Neutrophil (primary cell): ENCODE measurements around the gene NTF3.

Experiments
- H3K27ac ChIP-seq: fragments of 200-600 bp; sonication (generic); 2 replicates; pipeline ENCODE4 v1.5.1; 2016; ENCODE audit warnings: mild to moderate bottlenecking, moderate library complexity
- H3K27me3 ChIP-seq: fragments of 200-600 bp; sonication (generic); 2 replicates; pipeline ENCODE4 v1.6.0; 2016; ENCODE audit warnings: mild to moderate bottlenecking
- H3K36me3 ChIP-seq: fragments of 200-600 bp; sonication (generic); 2 replicates; pipeline ENCODE4 v1.5.1; 2017
- H3K4me1 ChIP-seq, 2 experiments: fragments of 200-600 bp in 1 of 2; sonication (generic) in 1 of 2; 1 replicate in 1 of 2; 2 replicates in 1 of 2; pipeline versions ENCODE4 v1.5.1 to v1.6.1; 2013 to 2016; ENCODE audit warnings: low read depth in 1 of 2, low read length in 1 of 2, mild to moderate bottlenecking in 1 of 2, moderate library complexity in 1 of 2; ENCODE audit not compliant: control insufficient read depth in 1 of 2, insufficient read depth in 1 of 2
- H3K4me3 ChIP-seq, 2 experiments: fragments of 200-600 bp in 1 of 2; sonication (generic) in 1 of 2; 1 replicate in 1 of 2; 2 replicates in 1 of 2; pipeline ENCODE4 v1.5.1; 2013 to 2016; ENCODE audit warnings: low read depth in 1 of 2, low read length in 1 of 2, mild to moderate bottlenecking in 1 of 2, moderate library complexity in 1 of 2
- H3K9me3 ChIP-seq: fragments of 200-600 bp; sonication (generic); 2 replicates; pipeline ENCODE4 v1.5.1; 2016
- TF ChIP-seq, protein P1 (sequence below): fragments of 200-600 bp; sonication (generic); IDR thresholded peaks from 2 replicates; pipeline ENCODE4 v1.5.1; 2016; ENCODE audit warnings: antibody characterized with exemption

NTF3 gene

DNA sequence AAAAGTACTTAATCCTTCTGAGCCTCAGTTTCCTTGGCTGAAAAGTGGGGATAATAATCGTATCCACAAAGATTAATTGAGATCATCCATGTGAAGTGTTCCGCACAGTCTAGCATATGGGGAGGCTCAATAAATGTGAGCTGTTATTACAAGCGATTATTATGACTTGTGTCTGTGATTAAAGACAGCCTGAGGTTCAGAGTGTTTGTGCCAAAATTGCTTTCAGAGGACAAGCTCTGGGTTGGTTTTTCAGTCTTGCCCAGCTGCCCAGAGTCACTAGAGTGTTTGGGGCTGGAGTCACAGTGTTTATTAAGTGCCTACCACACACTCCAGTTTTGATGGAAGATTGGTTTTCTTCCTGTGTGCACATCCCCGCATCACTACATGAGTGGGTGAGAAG is 53.5 kb downstream of the NTF3 start:
- no peaks in the 10 kb centered on the region for H3K9me3 ChIP-seq
- no peaks in the 10 kb centered on the region for H3K36me3 ChIP-seq
- no peak overlapping the region for H3K27ac ChIP-seq
- no peaks in the 10 kb centered on the region for H3K27me3 ChIP-seq
- no peaks in the 10 kb centered on the region for H3K4me1 ChIP-seq
- H3K4me3 ChIP-seq, result no peak overlapping the region
- TF ChIP-seq, protein P1, sequence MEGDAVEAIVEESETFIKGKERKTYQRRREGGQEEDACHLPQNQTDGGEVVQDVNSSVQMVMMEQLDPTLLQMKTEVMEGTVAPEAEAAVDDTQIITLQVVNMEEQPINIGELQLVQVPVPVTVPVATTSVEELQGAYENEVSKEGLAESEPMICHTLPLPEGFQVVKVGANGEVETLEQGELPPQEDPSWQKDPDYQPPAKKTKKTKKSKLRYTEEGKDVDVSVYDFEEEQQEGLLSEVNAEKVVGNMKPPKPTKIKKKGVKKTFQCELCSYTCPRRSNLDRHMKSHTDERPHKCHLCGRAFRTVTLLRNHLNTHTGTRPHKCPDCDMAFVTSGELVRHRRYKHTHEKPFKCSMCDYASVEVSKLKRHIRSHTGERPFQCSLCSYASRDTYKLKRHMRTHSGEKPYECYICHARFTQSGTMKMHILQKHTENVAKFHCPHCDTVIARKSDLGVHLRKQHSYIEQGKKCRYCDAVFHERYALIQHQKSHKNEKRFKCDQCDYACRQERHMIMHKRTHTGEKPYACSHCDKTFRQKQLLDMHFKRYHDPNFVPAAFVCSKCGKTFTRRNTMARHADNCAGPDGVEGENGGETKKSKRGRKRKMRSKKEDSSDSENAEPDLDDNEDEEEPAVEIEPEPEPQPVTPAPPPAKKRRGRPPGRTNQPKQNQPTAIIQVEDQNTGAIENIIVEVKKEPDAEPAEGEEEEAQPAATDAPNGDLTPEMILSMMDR, result no peak

DNA sequence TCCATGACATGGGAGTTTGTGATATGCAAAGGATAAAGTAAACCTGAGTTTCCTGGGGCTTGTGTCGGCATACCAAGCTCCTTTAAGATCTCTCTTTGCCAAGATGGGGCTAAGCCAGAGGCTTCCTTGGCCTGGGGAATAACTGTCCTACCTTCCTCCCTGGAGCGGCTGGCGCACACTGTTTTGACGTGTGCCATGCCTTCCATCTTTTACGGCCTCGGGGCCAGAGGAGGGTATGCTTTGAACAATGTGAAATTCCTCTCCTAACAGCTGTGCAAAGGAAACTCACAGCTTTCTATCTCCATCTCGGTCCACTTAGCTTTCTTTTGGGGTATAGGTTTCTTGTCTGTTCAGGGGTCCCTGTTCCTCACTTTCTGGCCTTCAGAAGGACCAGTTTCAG is 55.2 kb downstream of the NTF3 start:
- Histone ChIP-seq H3K36me3 (no peaks in the 10 kb centered on the region), H3K27ac (no peak overlapping the region), H3K9me3 (no peaks in the 10 kb centered on the region), H3K4me1 (no peaks in the 10 kb centered on the region), H3K4me3 (no peak overlapping the region), H3K27me3 (no peaks in the 10 kb centered on the region)
- TF ChIP-seq, protein P1, result no peak

DNA sequence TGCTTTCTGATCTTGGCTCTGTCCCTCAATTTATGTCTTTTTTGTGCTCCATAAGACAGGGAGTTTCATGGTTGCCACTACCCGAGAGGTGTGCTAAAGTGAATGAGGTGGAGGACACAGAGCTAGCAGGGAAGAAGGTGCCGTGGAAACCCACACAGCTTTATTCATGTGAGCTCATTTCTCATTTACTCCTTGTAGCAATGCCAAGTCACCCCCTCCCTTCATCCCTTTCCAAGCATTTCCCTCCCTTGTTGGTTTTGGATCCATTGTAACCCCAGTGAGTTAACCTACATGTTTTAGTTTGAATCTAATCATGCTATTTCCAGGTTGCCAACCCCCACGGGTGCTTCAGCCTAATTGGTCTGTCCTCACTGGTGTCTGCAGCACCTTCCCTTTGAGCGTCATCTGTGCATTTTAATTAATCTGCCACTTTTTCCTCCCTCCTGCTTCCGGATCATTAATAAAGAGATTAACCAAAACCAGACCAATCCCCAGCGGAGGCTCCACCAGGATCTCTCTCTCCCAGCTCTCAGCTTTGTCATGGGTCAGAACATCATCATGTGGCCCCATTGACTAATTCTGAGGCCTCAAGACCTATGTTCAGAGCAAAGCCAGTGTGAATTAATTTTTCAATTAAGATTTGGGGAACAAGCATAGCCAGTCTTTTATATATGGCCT is 56.2 kb downstream of the NTF3 start:
- Histone ChIP-seq H3K27me3 (no peaks in the 10 kb centered on the region), H3K27ac (no peak overlapping the region), H3K36me3 (no peaks in the 10 kb centered on the region), H3K4me3 (no peak overlapping the region), H3K4me1 (no peaks in the 10 kb centered on the region), H3K9me3 (no peaks in the 10 kb centered on the region)
- TF ChIP-seq, protein P1, result no peak

DNA sequence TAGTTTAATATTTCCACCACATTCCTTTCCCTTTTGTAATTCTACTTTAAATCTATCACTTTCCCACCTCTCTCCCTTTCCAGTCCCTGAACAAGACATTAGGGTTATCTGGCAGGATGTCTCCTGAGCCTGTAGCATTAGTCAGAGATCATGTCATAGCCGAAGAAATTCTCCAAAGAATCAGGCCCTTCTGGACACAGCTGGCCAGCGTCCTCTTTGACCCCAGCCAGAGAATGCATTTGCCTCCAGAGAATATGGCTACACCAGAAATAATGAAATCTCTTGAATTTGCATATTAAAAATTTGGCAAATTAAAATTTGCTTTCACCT is 56.7 kb downstream of the NTF3 start:
- TF ChIP-seq, protein P1, result no peak
- Histone ChIP-seq H3K36me3 (no peaks in the 10 kb centered on the region), H3K4me1 (no peaks in the 10 kb centered on the region), H3K9me3 (no peaks in the 10 kb centered on the region), H3K4me3 (no peak overlapping the region), H3K27me3 (no peaks in the 10 kb centered on the region), H3K27ac (no peak overlapping the region)

DNA sequence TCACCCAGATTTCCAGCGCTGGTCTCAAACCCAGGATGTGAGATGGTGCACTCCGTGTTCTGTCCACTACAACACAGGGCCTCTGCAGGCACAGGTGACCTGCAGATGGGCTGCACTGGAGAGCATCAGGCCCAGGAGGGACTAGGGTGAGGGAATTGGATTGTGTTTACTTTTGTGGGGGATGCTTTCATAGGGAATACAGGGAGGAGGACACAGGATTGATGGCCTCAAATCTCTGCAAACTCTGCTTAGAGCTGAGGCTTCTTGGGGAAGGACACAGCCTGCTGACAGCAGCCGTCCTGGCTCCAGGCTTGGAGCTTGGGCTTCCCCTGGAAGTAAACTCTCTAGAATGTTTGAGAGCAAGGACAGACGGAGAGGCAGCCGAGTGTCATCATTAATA is 57.1 kb downstream of the NTF3 start:
- Histone ChIP-seq H3K9me3 (no peaks in the 10 kb centered on the region), H3K36me3 (no peaks in the 10 kb centered on the region), H3K4me1 (no peaks in the 10 kb centered on the region), H3K27ac (no peak overlapping the region), H3K4me3 (no peak overlapping the region), H3K27me3 (no peaks in the 10 kb centered on the region)
- TF ChIP-seq, protein P1, result no peak
